ENCODE results near the gene NRXN3.

GRCh38 chr14:78798757-78799156 lies 628.6 kb downstream of the NRXN3 start:
- TF ChIP-seq, protein P1, sequence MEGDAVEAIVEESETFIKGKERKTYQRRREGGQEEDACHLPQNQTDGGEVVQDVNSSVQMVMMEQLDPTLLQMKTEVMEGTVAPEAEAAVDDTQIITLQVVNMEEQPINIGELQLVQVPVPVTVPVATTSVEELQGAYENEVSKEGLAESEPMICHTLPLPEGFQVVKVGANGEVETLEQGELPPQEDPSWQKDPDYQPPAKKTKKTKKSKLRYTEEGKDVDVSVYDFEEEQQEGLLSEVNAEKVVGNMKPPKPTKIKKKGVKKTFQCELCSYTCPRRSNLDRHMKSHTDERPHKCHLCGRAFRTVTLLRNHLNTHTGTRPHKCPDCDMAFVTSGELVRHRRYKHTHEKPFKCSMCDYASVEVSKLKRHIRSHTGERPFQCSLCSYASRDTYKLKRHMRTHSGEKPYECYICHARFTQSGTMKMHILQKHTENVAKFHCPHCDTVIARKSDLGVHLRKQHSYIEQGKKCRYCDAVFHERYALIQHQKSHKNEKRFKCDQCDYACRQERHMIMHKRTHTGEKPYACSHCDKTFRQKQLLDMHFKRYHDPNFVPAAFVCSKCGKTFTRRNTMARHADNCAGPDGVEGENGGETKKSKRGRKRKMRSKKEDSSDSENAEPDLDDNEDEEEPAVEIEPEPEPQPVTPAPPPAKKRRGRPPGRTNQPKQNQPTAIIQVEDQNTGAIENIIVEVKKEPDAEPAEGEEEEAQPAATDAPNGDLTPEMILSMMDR (IDR thresholded peaks at IDR 0.05): no peak
- no peak for TF ChIP-seq POLR2A (IDR thresholded peaks at IDR 0.05)
